Neutrophil (primary cell): ENCODE results near the gene RNF115.

Experiments used
- H3K27ac ChIP-seq: fragments of 200-600 bp; sonication (generic); 2 replicates; pipeline ENCODE4 v1.5.1; 2016; ENCODE audit warnings: mild to moderate bottlenecking, moderate library complexity
- H3K27me3 ChIP-seq: fragments of 200-600 bp; sonication (generic); 2 replicates; pipeline ENCODE4 v1.6.0; 2016; ENCODE audit warnings: mild to moderate bottlenecking
- H3K36me3 ChIP-seq: fragments of 200-600 bp; sonication (generic); 2 replicates; pipeline ENCODE4 v1.5.1; 2017
- H3K4me1 ChIP-seq, 2 experiments: fragments of 200-600 bp in 1 of 2; sonication (generic) in 1 of 2; 1 replicate in 1 of 2; 2 replicates in 1 of 2; pipeline versions ENCODE4 v1.5.1 to v1.6.1; 2013 to 2016; ENCODE audit warnings: low read depth in 1 of 2, low read length in 1 of 2, mild to moderate bottlenecking in 1 of 2, moderate library complexity in 1 of 2; ENCODE audit not compliant: control insufficient read depth in 1 of 2, insufficient read depth in 1 of 2
- H3K4me3 ChIP-seq, 2 experiments: fragments of 200-600 bp in 1 of 2; sonication (generic) in 1 of 2; 1 replicate in 1 of 2; 2 replicates in 1 of 2; pipeline ENCODE4 v1.5.1; 2013 to 2016; ENCODE audit warnings: low read depth in 1 of 2, low read length in 1 of 2, mild to moderate bottlenecking in 1 of 2, moderate library complexity in 1 of 2
- H3K9me3 ChIP-seq: fragments of 200-600 bp; sonication (generic); 2 replicates; pipeline ENCODE4 v1.5.1; 2016
- TF ChIP-seq, protein P1 (sequence below): fragments of 200-600 bp; sonication (generic); IDR thresholded peaks from 2 replicates; pipeline ENCODE4 v1.5.1; 2016; ENCODE audit warnings: antibody characterized with exemption

RNF115 gene

GRCh38 chr1:145751491-145752037, 72.3 kb downstream of the RNF115 start:
- Histone ChIP-seq H3K36me3 (peaks cover 6% of the 10 kb centered on the region), H3K4me1 (peaks cover 31 to 33% of the 10 kb centered on the region in 2 experiments), H3K27me3 (no peaks in the 10 kb centered on the region), H3K4me3 (no peak overlapping the region), H3K27ac (no peak overlapping the region), H3K9me3 (no peaks in the 10 kb centered on the region)
- TF ChIP-seq, protein P1, sequence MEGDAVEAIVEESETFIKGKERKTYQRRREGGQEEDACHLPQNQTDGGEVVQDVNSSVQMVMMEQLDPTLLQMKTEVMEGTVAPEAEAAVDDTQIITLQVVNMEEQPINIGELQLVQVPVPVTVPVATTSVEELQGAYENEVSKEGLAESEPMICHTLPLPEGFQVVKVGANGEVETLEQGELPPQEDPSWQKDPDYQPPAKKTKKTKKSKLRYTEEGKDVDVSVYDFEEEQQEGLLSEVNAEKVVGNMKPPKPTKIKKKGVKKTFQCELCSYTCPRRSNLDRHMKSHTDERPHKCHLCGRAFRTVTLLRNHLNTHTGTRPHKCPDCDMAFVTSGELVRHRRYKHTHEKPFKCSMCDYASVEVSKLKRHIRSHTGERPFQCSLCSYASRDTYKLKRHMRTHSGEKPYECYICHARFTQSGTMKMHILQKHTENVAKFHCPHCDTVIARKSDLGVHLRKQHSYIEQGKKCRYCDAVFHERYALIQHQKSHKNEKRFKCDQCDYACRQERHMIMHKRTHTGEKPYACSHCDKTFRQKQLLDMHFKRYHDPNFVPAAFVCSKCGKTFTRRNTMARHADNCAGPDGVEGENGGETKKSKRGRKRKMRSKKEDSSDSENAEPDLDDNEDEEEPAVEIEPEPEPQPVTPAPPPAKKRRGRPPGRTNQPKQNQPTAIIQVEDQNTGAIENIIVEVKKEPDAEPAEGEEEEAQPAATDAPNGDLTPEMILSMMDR: no peak

DNA sequence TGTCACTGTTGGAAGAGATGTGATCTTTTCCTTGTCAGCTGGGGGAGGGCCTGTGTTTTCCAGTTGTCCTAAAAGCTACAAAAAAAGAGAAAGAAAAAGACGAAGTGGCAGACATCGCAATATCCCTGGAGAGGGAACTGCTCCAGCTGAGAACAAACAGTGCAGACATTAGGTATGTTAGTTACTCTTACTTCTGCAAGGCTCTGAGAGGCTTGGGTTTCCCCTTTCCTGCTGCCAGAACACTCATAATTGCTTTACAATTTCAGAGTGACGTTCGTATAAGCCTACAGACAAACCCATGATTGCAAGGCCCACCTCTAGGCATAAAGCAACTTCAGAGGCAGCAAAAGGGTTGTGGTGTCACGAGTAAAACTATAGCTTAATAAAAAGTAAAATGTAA, 73.5 kb downstream of the RNF115 start:
- TF ChIP-seq, protein P1: no peak
- Histone ChIP-seq H3K27me3 (no peaks in the 10 kb centered on the region), H3K4me1 (peaks cover 35 to 37% of the 10 kb centered on the region in 2 experiments), H3K9me3 (no peaks in the 10 kb centered on the region), H3K4me3 (no peak overlapping the region), H3K36me3 (peaks cover 3% of the 10 kb centered on the region), H3K27ac (peak overlapping the region; percentile 37)

GRCh38 chr1:145747398-145748247, 76.3 kb downstream of the RNF115 start:
- peak overlapping the region; percentile 71 for H3K27ac ChIP-seq
- H3K4me1 ChIP-seq: peaks cover 35 to 37% of the 10 kb centered on the region in 2 experiments
- H3K27me3 ChIP-seq: no peaks in the 10 kb centered on the region
- TF ChIP-seq, protein P1: no peak
- no peak overlapping the region for H3K4me3 ChIP-seq
- H3K36me3 ChIP-seq: peaks cover 25% of the 10 kb centered on the region
- no peaks in the 10 kb centered on the region for H3K9me3 ChIP-seq

- H3K4me3 ChIP-seq: no peak overlapping the region
- no peaks in the 10 kb centered on the region for H3K4me1 ChIP-seq
- peaks cover 31% of the 10 kb centered on the region for H3K36me3 ChIP-seq
- TF ChIP-seq, protein P1: no peak
- H3K27me3 ChIP-seq: no peaks in the 10 kb centered on the region
- H3K27ac ChIP-seq: no peak overlapping the region
- H3K9me3 ChIP-seq: no peaks in the 10 kb centered on the region
These were observed 83.6 kb downstream of the RNF115 start for GRCh38 chr1:145740269-145740668.

GRCh38 chr1:145736191-145736590, 87.7 kb downstream of the RNF115 start:
- Histone ChIP-seq H3K9me3 (no peaks in the 10 kb centered on the region), H3K36me3 (peaks cover 1% of the 10 kb centered on the region), H3K4me1 (no peaks in the 10 kb centered on the region), H3K4me3 (no peak overlapping the region), H3K27me3 (no peaks in the 10 kb centered on the region), H3K27ac (no peak overlapping the region)
- TF ChIP-seq, protein P1: no peak
